GM12873 (cell line): ENCODE results near the gene NR3C2.

Experiments
- CTCF ChIP-seq: IDR thresholded peaks from 2 replicates; pipeline ENCODE4 v1.5.1; 2012; ENCODE audit warnings: low read depth, mild to moderate bottlenecking, moderate library complexity, low read length, control low read depth; ENCODE audit not compliant: insufficient read depth; ENCODE audit errors: missing control alignments

The NR3C2 gene

GRCh38 chr4:148044089-148044911 lies 397.9 kb downstream of the NR3C2 start:
- TF ChIP-seq CTCF, result no peak

DNA sequence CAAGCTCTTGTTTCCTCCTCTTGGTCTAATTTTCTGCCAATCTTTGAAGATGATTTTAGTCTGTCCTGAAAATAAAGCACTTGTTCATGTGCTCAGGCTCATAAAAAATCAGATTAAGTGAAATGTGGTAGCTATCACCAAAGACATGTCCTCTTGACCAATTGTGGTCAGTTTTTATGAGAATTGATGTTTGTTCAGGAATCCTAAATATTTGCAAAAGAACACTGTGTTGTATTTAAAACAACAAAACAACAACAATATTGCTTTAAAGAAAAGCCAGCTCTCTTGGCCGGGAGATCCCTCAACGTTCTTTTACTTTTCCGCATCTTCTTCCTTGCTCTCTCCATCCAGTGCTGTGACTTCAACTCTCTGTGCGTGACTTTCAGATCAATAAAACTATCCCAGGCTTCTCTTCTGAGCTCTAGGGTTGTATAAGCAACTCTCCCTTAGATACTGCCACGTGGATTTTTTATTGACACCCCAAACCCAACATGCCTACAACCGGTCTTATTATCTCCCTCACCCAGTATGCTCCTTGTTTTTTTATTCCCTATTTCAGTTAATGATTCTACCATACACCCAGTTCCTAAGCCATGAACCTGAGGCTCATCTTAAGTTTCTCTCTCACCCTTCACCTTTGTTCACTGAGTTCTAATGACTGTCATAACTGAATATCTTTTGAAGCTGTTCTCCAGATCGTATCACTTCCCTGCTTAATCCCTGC lies 400.4 kb downstream of the NR3C2 start:
- no peak for TF ChIP-seq CTCF

DNA sequence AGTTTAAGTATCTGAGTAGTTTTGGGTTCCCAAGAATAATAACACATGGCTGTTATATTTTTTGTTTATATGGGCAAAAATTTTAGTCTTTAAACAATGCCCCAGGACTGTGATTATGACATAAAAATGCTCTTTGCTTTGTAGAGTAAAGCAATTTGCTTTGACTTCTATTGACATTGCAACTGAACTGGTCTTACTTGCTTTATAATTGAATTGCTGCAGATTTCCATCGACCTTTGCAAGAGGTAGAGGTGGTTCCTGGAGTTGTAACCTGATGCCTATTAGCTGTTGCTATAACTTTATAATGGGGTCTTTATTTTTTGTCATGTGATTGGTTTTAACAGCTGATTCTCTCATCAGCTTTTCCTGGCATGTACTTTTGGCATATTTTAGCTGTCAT lies 407.4 kb downstream of the NR3C2 start:
- TF ChIP-seq CTCF, result no peak

- TF ChIP-seq CTCF, result no peak
Measured at GRCh38 chr4:148030193-148030873, 411.9 kb downstream of the NR3C2 start.

DNA sequence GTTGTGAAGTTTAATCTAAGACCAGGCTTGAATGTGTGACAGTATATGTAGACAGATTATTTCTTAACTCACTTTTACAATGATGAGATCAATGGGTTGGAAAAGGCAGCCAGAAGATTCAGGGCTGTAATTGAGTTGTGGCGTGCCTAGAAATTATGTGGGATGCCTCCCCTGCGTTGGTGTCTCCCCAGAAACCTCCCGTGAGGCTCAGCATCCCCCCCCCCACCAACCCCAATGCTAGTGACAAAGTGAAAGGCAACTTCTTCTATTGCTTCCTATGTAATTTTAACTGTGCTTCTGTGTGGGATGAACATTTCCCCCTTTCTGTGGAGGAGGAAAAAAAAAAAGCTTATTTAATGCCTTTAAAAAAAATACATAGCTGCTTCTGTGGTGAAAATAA lies 412.4 kb downstream of the NR3C2 start:
- no peak for TF ChIP-seq CTCF
